Measurements from ENCODE around the gene MOXD1. TPM values are rescaled to one million over a fixed set of nuclear protein-coding genes. Genes with fewer than 3 reads are reported as not detected.

MOXD1 gene
- total and polyA plus RNA-seq, 12 donors: 0.80 to 4.9 (median 1.9) TPM

DNA sequence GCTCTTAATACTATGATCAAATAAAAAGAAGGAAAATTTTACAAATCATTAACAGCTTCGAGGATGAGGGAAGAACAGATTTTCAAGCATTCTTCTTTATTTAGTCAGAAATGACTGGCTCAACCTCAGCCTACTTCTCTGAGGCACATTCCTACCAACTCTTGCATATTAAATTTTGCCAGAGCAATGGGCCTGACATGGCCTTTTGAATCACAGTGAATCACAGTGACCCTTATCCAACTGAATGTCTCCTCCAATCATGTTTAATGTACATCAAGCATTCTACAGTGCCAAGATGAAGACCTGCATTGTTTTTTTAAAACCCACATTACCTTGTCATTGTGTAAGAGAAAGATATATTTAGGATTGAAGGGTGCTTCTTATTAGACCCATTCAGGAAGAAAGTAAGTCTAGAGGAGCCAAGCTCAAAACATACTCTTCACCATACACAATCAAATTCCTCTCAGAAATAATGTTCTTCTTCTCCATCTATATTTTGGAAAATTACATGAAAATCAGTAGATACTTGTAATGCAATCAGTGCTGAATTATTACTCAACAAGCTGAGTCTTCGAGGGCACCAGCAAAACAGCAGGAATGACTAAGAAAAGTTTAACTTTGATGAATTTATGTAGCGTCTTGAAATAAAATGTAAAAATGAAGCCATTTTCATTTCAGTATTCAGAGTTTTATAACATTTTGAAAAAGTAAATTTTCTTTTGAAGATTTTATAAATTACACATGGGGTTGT lies 44.1 kb upstream of the MOXD1 start:
- TF ChIP-seq, protein P1, sequence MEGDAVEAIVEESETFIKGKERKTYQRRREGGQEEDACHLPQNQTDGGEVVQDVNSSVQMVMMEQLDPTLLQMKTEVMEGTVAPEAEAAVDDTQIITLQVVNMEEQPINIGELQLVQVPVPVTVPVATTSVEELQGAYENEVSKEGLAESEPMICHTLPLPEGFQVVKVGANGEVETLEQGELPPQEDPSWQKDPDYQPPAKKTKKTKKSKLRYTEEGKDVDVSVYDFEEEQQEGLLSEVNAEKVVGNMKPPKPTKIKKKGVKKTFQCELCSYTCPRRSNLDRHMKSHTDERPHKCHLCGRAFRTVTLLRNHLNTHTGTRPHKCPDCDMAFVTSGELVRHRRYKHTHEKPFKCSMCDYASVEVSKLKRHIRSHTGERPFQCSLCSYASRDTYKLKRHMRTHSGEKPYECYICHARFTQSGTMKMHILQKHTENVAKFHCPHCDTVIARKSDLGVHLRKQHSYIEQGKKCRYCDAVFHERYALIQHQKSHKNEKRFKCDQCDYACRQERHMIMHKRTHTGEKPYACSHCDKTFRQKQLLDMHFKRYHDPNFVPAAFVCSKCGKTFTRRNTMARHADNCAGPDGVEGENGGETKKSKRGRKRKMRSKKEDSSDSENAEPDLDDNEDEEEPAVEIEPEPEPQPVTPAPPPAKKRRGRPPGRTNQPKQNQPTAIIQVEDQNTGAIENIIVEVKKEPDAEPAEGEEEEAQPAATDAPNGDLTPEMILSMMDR (IDR thresholded peaks at IDR 0.05): no peak
- H3K36me3 ChIP-seq: peaks cover 0 to 20% (median 0%) of the 10 kb centered on the region in 9 donors
- H3K27ac ChIP-seq: no peak overlapping the region
- no peak for ATAC-seq
- DNase-seq: no peak
- no peak overlapping the region for H3K4me3 ChIP-seq
- H3K4me1 ChIP-seq: no peaks in the 10 kb centered on the region
- intact Hi-C loops (cut with DNase I): no loop called here
- H3K27me3 ChIP-seq: no peaks in the 10 kb centered on the region
- WGBS, 2 donors: 92 to 94% methylated on average over 3 of the region's 3 CpGs
- peaks cover 0 to 28% (median 15%) of the 10 kb centered on the region in 11 donors for H3K9me3 ChIP-seq

DNA sequence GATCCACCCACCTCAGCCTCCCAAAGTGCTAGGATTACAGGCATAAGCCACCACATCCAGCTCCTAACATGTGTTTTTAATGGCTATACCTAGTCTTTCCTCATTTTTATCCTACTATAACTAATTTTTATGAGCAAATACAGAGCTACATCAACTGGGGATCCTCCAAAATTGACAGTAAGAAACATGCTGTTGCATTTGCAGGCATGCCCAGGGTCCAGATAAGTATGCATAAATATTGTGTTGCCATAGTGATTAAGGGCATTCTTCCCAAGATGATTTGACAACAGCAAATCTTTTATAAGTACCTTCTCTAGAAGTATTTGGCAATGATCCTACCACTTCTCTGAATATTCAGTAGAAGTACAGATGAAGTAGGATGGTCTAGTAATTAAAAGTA lies 41.9 kb upstream of the MOXD1 start:
- ATAC-seq: no peak

DNA sequence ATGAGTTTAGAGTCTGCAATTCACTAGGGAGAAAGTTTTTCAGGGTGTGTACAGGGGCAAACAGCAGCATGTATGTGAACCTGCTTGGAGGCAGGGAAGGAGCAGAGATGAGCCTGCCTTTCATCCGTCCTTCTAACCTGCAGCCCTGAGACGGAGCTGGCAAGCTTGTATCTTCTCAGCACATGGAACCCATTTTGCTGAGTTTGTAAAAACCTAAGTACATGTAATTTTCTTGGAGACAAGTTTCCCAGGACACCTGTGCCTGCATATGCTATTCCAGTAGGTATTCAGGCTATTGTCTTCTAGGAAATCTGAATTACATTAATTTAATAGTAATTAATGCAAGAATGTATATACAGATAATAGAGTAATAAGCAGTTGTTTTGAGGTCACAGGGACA lies 28.8 kb upstream of the MOXD1 start:
- intact Hi-C loops (cut with DNase I): no loop called here
- H3K36me3 ChIP-seq: no peaks in the 10 kb centered on the region
- 77 to 82% methylated on average over 2 of the region's 2 CpGs for WGBS, 2 donors
- TF ChIP-seq, protein P1 (IDR thresholded peaks at IDR 0.05): no peak
- no peaks in the 10 kb centered on the region for H3K9me3 ChIP-seq
- no peak overlapping the region for H3K4me3 ChIP-seq
- no peak for DNase-seq
- ATAC-seq: no peak
- H3K4me1 ChIP-seq: no peaks in the 10 kb centered on the region
- H3K27ac ChIP-seq: no peak overlapping the region
- H3K27me3 ChIP-seq: no peaks in the 10 kb centered on the region

More for the DNA sequence above, 41.9 kb upstream of the MOXD1 start:
- no peak overlapping the region for H3K4me3 ChIP-seq
- H3K27ac ChIP-seq: no peak overlapping the region
- TF ChIP-seq, protein P1 (IDR thresholded peaks at IDR 0.05): no peak
- intact Hi-C loops (cut with DNase I): no loop called here
- no peaks in the 10 kb centered on the region for H3K4me1 ChIP-seq
- H3K36me3 ChIP-seq: peaks cover 0 to 5% (median 0%) of the 10 kb centered on the region in 9 donors
- no peaks in the 10 kb centered on the region for H3K27me3 ChIP-seq
- no peak for DNase-seq
- H3K9me3 ChIP-seq: peaks cover 0 to 28% (median 15%) of the 10 kb centered on the region in 11 donors

DNA sequence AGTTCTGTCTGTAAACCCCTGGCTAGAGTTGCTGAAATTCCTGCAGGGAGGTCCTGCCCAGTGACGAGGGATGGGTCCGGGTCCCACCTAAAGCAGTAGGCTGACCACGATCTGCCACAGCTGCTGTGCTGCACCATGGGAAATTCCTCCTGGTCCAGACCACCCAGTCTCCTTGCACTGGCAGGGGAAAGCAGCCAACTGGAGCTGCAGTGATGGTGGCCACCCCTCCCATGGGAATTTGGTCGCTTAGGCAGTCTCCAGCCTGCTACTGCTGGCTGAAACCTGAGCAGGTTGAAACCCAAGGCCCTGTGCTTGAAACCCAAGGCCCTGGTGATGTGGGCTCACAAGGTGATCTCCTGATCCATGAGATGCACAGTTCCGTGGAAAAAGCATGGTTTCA lies 23.9 kb upstream of the MOXD1 start:
- Histone ChIP-seq H3K4me3 (no peak overlapping the region), H3K27me3 (no peaks in the 10 kb centered on the region), H3K4me1 (no peaks in the 10 kb centered on the region), H3K9me3 (peaks cover 0 to 39% (median 15%) of the 10 kb centered on the region in 11 donors), H3K36me3 (no peaks in the 10 kb centered on the region), H3K27ac (no peak overlapping the region)
- intact Hi-C loops (cut with DNase I): no loop called here
- no peak for DNase-seq
- TF ChIP-seq, protein P1 (IDR thresholded peaks at IDR 0.05): no peak
- 63 to 75% methylated on average over 5 of the region's 5 CpGs for WGBS, 2 donors
- ATAC-seq: no peak
